Colonic mucosa (tissue), 4 donors: ENCODE results near the gene PI4KA. TPM values are rescaled to one million over a fixed set of nuclear protein-coding genes. Genes with fewer than 3 reads are reported as not detected.

ENCODE experiments used
- DNase-seq: peaks from one replicate; pipeline ENCODE4 v3.0.0-alpha.2; 2020
- H3K27ac ChIP-seq: fragments of 200-600 bp; one replicate; pipeline ENCODE4 v1.8.0; 2021
- H3K27me3 ChIP-seq: fragments of 200-600 bp; one replicate; pipeline ENCODE4 v1.8.0; 2021
- H3K36me3 ChIP-seq: fragments of 200-600 bp; one replicate; pipeline ENCODE4 v1.8.0; 2021
- H3K4me1 ChIP-seq: fragments of 200-600 bp; one replicate; pipeline ENCODE4 v1.8.0; 2021; ENCODE audit warnings: mild to moderate bottlenecking
- H3K4me3 ChIP-seq: fragments of 200-600 bp; one replicate; pipeline ENCODE4 v1.8.0; 2021
- H3K9ac ChIP-seq, 2 donors: one replicate each; pipeline ENCODE4 v1.7.0; 2013; ENCODE audit warnings: control low read depth in 2 of 2, low read depth in 2 of 2, low read length in 2 of 2
- H3K9me3 ChIP-seq: fragments of 200-600 bp; one replicate; pipeline ENCODE4 v1.8.0; 2021
- CTCF ChIP-seq: fragments of 200-600 bp; IDR thresholded peaks from one replicate; pipeline ENCODE4 v1.8.0; 2022; ENCODE audit warnings: antibody characterized with exemption, mild to moderate bottlenecking
- intact Hi-C: fragments of 100-400 bp; cut with DNase I; formaldehyde crosslinking; loops from one replicate; pipeline ENCODE4 v1.14.1; 2022
- total RNA-seq, 2 donors: library from RNA; stranded (reverse); fragmentation: NEBNext Ultra II Directional in 1 of 2; extraction: Animal tissue kit (Norgen Biotek cat#: 25700) in 1 of 2; gene quantifications; one replicate each; pipeline ENCODE4 v1.2.1, GENCODE V29; 2021
- donor health status: healthy.
- donor health status: DM: no; HTN: no; CAD: no.
- donor health status: DM: no; HTN: no; CAD: no.

The PI4KA gene
- total RNA-seq, 2 donors from 2014 or later: 69.4 to 86.8 TPM

- Histone ChIP-seq H3K4me1 (no peaks in the 10 kb centered on the region), H3K27me3 (no peaks in the 10 kb centered on the region), H3K27ac (no peak overlapping the region), H3K9me3 (no peaks in the 10 kb centered on the region), H3K9ac (no peak overlapping the region), H3K4me3 (no peak overlapping the region), H3K36me3 (no peaks in the 10 kb centered on the region)
- DNase-seq: no peak
- no peak for TF ChIP-seq CTCF
- intact Hi-C loops: loop anchor here (5.0 kb wide), 1 partner anchor 40 kb away; no protein-coding TSS in a partner anchor
Measured at GRCh38 chr22:20756846-20757245, 101.8 kb downstream of the PI4KA start.

GRCh38 chr22:20752873-20753272, 105.7 kb downstream of the PI4KA start:
- intact Hi-C loops: no loop called here
- H3K27me3 ChIP-seq: no peaks in the 10 kb centered on the region
- no peak overlapping the region for H3K9ac ChIP-seq
- no peaks in the 10 kb centered on the region for H3K4me1 ChIP-seq
- no peak for DNase-seq
- no peak overlapping the region for H3K27ac ChIP-seq
- H3K4me3 ChIP-seq: no peak overlapping the region
- no peak for TF ChIP-seq CTCF
- no peaks in the 10 kb centered on the region for H3K36me3 ChIP-seq
- H3K9me3 ChIP-seq: no peaks in the 10 kb centered on the region

GRCh38 chr22:20752104-20752741, 106.4 kb downstream of the PI4KA start:
- DNase-seq: no peak
- Histone ChIP-seq H3K9ac (no peak overlapping the region), H3K4me1 (no peaks in the 10 kb centered on the region), H3K27ac (no peak overlapping the region), H3K4me3 (no peak overlapping the region), H3K9me3 (no peaks in the 10 kb centered on the region), H3K36me3 (peaks cover 2% of the 10 kb centered on the region), H3K27me3 (no peaks in the 10 kb centered on the region)
- intact Hi-C loops: no loop called here
- TF ChIP-seq CTCF: no peak

GRCh38 chr22:20751185-20751851, 107.3 kb downstream of the PI4KA start:
- Histone ChIP-seq H3K27ac (no peak overlapping the region), H3K36me3 (peaks cover 3% of the 10 kb centered on the region)

More at GRCh38 chr22:20751185-20751851, 107.3 kb downstream of the PI4KA start:
- H3K9me3 ChIP-seq: no peaks in the 10 kb centered on the region
- no peaks in the 10 kb centered on the region for H3K4me1 ChIP-seq
- TF ChIP-seq CTCF: no peak
- DNase-seq: no peak
- no peak overlapping the region for H3K4me3 ChIP-seq
- no peak overlapping the region for H3K9ac ChIP-seq
- no peaks in the 10 kb centered on the region for H3K27me3 ChIP-seq
- intact Hi-C loops: no loop called here
